Measurements from ENCODE around the gene TTYH2.

The TTYH2 gene

DNA sequence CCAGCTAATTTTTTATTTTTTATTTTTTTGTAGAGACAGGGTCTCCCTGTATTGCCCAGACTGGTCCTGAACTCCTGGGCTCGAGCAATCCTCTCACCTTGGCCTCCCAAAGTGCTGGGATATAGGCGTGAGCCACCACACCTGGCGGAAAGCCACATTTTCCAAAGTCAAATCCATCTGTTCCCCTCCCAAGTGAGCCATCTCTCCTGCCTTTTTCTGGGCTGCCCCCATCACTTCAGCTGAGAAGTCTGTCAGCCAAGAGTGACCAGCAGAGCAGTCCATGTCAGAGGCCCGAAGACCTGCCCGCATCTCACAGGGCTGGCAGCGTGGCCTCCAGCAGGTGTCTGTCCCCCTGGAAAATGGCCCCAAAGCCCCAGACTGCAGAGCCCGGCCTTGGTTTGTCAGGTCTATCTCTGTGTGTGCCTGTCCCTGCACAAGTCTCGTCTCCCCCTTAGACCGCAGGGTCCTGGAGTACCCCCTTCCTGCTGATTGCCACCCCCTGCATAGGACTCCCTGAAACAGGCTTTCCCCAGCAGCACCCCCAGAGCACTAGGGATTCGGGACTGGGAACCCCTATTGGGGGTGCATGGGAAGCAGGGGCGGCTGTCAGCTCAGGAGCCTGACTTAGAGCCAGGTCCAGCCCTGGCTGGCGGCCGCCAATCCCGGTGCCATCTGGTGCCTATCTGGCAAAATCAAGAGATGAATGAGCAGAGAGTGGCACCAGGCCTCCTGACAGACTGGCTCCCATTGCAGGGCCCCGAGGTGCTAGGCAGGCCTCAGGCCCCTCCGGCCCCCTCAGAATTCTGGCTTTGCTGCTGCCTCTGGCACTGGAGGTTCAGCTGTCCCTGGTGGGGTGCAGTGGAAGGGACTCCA lies 7.8 kb downstream of the TTYH2 start:
- no peak overlapping the region for H3K27ac ChIP-seq (ENCODE audit: low read depth, low read length)
- H3K27me3 ChIP-seq (ENCODE audit: control insufficient read depth, insufficient read depth, low read length): no peaks in the 10 kb centered on the region
- no peaks in the 10 kb centered on the region for H3K36me3 ChIP-seq (ENCODE audit: control insufficient read depth, insufficient read depth, low read length)
- H3K9ac ChIP-seq (ENCODE audit: low read length): no peak overlapping the region
- H3K4me3 ChIP-seq (ENCODE audit: low read length): no peak overlapping the region
- H3K4me1 ChIP-seq (ENCODE audit: control insufficient read depth, insufficient read depth, low read length): no peaks in the 10 kb centered on the region

GRCh38 chr17:74222399-74222798 lies 9.0 kb downstream of the TTYH2 start:
- Histone ChIP-seq H3K4me1 (ENCODE audit: control insufficient read depth, insufficient read depth, low read length) (no peaks in the 10 kb centered on the region), H3K36me3 (ENCODE audit: control insufficient read depth, insufficient read depth, low read length) (no peaks in the 10 kb centered on the region), H3K4me3 (ENCODE audit: low read length) (no peak overlapping the region), H3K27me3 (ENCODE audit: control insufficient read depth, insufficient read depth, low read length) (no peaks in the 10 kb centered on the region), H3K9ac (ENCODE audit: low read length) (no peak overlapping the region), H3K27ac (ENCODE audit: low read depth, low read length) (no peak overlapping the region)

- no peaks in the 10 kb centered on the region for H3K4me1 ChIP-seq (ENCODE audit: control insufficient read depth, insufficient read depth, low read length)
- H3K36me3 ChIP-seq (ENCODE audit: control insufficient read depth, insufficient read depth, low read length): no peaks in the 10 kb centered on the region
- no peak overlapping the region for H3K4me3 ChIP-seq (ENCODE audit: low read length)
These were observed 10.5 kb downstream of the TTYH2 start for GRCh38 chr17:74223901-74224300.

GRCh38 chr17:74224959-74225725 lies 11.8 kb downstream of the TTYH2 start:
- Histone ChIP-seq H3K36me3 (ENCODE audit: control insufficient read depth, insufficient read depth, low read length) (no peaks in the 10 kb centered on the region), H3K4me1 (ENCODE audit: control insufficient read depth, insufficient read depth, low read length) (no peaks in the 10 kb centered on the region), H3K4me3 (ENCODE audit: low read length) (no peak overlapping the region), H3K27ac (ENCODE audit: low read depth, low read length) (no peak overlapping the region), H3K27me3 (ENCODE audit: control insufficient read depth, insufficient read depth, low read length) (no peaks in the 10 kb centered on the region), H3K9ac (ENCODE audit: low read length) (no peak overlapping the region)

More at GRCh38 chr17:74223901-74224300, 10.5 kb downstream of the TTYH2 start:
- H3K27ac ChIP-seq (ENCODE audit: low read depth, low read length): no peak overlapping the region
- H3K9ac ChIP-seq (ENCODE audit: low read length): no peak overlapping the region
- H3K27me3 ChIP-seq (ENCODE audit: control insufficient read depth, insufficient read depth, low read length): no peaks in the 10 kb centered on the region

DNA sequence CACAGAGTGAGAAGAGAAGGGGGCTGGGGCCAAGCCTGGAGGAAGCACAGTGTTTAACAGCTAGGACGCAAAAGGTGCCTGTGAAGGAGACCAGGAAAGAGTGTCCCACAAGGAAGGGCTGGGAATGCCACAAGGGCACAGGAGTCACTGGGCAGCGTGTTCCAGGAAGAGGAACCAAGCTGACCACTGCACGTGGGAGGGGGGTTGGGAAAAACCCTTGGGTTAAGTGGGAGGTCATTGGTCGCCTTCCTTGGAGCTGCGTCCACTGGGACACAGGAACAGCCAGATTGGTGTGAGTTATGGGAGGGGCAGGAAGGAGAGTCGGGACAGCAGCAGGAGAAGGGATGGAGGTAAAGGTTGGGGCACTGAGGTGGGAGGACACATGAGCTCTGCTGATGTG lies 12.9 kb downstream of the TTYH2 start:
- no peaks in the 10 kb centered on the region for H3K4me1 ChIP-seq (ENCODE audit: control insufficient read depth, insufficient read depth, low read length)
- H3K4me3 ChIP-seq (ENCODE audit: low read length): no peak overlapping the region
- H3K27ac ChIP-seq (ENCODE audit: low read depth, low read length): no peak overlapping the region
- no peaks in the 10 kb centered on the region for H3K36me3 ChIP-seq (ENCODE audit: control insufficient read depth, insufficient read depth, low read length)
- H3K9ac ChIP-seq (ENCODE audit: low read length): no peak overlapping the region
- no peaks in the 10 kb centered on the region for H3K27me3 ChIP-seq (ENCODE audit: control insufficient read depth, insufficient read depth, low read length)

DNA sequence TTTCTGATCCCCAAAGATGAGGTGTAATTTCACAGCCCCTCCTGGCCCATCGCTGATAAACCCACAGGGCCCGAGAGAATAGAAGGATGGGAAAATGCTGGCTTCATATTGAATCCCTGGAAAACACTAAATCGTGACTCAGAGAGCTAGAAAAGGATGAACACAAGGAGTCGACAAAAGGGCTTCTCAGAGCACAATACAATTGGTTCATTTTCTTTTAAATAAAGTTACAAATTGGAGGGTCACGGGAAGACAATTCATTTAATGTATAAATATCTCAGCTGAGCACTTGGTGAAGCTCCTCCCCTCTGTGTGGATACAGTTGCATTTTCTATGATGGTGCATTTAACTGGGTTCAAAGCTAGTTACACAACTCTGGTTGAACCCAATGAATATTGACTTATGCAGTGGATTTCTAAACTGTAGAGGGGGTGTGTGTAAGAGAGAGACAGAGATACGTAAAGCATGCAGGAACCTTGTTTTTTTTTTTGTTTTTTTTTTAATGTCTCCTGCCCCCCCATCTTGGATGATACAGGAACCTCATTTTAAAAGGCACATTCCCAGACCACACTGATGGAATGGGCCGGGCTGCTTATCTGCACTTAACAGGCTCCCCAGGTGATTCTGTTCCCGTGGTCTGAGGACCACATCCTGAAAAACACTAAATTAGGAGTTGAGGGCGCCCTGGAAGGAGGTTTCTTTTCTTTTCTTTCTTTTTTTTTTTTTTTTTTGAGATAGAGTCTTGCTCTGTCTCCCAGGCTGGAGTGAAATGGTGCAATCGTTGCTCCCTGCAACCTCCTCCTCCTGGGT lies 14.1 kb downstream of the TTYH2 start:
- H3K9ac ChIP-seq (ENCODE audit: low read length): no peak overlapping the region
- no peaks in the 10 kb centered on the region for H3K4me1 ChIP-seq (ENCODE audit: control insufficient read depth, insufficient read depth, low read length)
- no peak overlapping the region for H3K27ac ChIP-seq (ENCODE audit: low read depth, low read length)
- no peak overlapping the region for H3K4me3 ChIP-seq (ENCODE audit: low read length)
- no peaks in the 10 kb centered on the region for H3K27me3 ChIP-seq (ENCODE audit: control insufficient read depth, insufficient read depth, low read length)
- no peaks in the 10 kb centered on the region for H3K36me3 ChIP-seq (ENCODE audit: control insufficient read depth, insufficient read depth, low read length)

DNA sequence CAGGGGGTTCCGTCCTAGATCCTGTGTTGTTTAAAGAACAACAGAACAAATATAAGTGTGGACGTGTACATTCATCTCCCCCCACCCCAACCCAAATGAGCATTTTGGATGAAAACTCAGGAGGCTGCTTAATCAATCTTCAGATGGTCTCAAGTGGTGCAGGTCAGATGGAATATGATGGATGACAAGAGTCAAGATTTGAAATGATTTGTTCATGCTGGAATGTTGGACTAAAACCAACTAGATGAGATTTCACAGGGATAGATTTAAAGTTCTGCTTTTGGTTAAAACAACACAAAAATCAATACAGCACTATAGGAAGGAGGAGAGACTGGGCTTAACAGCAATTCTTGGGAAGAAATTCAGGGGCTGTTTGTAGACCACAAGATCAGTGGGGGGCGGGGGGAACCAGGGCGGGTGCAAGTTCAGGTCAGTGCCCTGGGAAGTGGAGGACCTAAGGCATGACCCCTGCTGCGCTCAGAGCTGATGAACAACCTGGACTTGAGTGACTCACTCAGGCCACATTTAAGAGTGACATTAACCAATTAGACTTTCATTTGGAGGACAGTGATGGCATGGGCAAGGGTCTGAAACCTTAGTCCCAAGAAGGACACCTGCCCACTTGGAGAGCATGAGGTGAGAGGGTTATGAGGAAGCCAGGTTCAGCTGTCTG lies 15.1 kb downstream of the TTYH2 start:
- no peaks in the 10 kb centered on the region for H3K4me1 ChIP-seq (ENCODE audit: control insufficient read depth, insufficient read depth, low read length)
- no peak overlapping the region for H3K27ac ChIP-seq (ENCODE audit: low read depth, low read length)
- no peaks in the 10 kb centered on the region for H3K36me3 ChIP-seq (ENCODE audit: control insufficient read depth, insufficient read depth, low read length)
- H3K4me3 ChIP-seq (ENCODE audit: low read length): no peak overlapping the region
- no peaks in the 10 kb centered on the region for H3K27me3 ChIP-seq (ENCODE audit: control insufficient read depth, insufficient read depth, low read length)
- no peak overlapping the region for H3K9ac ChIP-seq (ENCODE audit: low read length)

- H3K27ac ChIP-seq (ENCODE audit: low read depth, low read length): no peak overlapping the region
- no peaks in the 10 kb centered on the region for H3K4me1 ChIP-seq (ENCODE audit: control insufficient read depth, insufficient read depth, low read length)
- no peaks in the 10 kb centered on the region for H3K36me3 ChIP-seq (ENCODE audit: control insufficient read depth, insufficient read depth, low read length)
- H3K9ac ChIP-seq (ENCODE audit: low read length): no peak overlapping the region
- no peak overlapping the region for H3K4me3 ChIP-seq (ENCODE audit: low read length)
- H3K27me3 ChIP-seq (ENCODE audit: control insufficient read depth, insufficient read depth, low read length): no peaks in the 10 kb centered on the region
These were observed 17.5 kb downstream of the TTYH2 start for GRCh38 chr17:74230896-74231295.

DNA sequence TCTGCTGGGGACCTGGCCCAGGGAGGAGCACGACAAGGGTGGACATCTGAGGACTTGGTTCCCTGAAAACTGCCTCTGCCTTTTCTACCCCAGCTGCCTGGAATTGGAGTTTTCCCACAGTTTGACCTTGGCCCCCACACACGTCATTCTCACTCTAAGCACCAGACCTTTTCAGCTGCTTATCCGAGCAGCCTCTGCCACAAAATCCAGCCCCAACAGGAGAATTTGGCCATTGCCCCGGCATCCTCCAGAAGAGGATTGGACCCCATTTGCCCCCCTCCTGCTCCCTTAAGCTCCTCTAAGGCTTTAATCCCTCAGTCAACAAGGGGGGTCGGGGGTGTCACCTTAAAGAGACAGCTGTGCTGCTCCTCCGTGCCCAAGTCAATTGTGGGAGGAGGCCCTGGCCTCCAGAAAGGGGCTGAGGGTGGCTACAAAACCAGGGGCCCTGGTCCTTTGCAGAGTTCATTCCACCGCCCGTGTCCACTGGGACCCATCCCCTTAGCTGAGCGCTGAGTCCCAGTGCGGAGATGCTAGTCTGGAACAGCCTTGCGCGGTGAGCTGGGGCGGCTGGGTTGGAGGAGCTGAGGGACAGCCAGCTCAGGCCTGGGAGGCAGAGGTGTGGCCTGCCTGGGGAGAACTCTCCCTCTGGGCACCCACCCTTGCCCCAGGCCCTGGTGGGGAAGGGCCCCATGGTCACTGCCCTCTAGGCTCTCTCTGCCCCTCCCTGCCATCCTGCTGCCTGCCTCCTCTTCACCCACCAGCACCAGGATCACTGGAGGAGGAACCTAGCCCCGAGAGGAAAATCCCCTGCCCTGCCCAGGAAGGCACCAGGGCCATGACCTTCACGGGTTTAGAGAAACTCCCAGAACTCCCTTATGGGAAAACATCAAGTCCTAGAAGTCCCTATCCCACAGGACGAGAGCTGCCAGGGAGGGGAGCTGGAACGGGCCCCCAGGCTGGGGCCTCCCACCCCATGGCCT lies 18.8 kb downstream of the TTYH2 start:
- no peak overlapping the region for H3K27ac ChIP-seq (ENCODE audit: low read depth, low read length)
- no peaks in the 10 kb centered on the region for H3K4me1 ChIP-seq (ENCODE audit: control insufficient read depth, insufficient read depth, low read length)

DNA sequence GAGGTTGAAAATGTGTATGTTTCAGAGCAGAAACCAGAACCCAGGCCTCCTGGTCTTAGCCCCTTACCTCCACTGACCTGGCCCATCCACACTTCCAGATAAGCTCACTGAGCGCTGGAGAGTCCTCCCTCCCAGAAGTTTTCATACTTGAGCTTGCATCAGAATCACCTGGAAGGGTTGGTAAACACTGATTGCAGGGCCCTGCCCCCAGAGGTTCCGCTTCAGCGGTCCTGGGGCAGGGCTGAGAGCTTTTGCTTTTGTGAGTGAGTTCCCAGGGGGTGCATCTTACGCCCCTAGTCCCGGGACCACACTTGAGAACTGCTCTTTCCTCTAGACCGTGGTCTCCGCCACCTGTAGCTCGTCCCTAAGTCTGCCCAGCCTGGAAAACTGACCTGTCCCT lies 20.6 kb downstream of the TTYH2 start:
- no peak overlapping the region for H3K9ac ChIP-seq (ENCODE audit: low read length)
- H3K27ac ChIP-seq (ENCODE audit: low read depth, low read length): no peak overlapping the region
- no peak overlapping the region for H3K4me3 ChIP-seq (ENCODE audit: low read length)
- no peaks in the 10 kb centered on the region for H3K4me1 ChIP-seq (ENCODE audit: control insufficient read depth, insufficient read depth, low read length)
- no peaks in the 10 kb centered on the region for H3K27me3 ChIP-seq (ENCODE audit: control insufficient read depth, insufficient read depth, low read length)
- H3K36me3 ChIP-seq (ENCODE audit: control insufficient read depth, insufficient read depth, low read length): no peaks in the 10 kb centered on the region

More for the DNA sequence above, 18.8 kb downstream of the TTYH2 start:
- Histone ChIP-seq H3K27me3 (ENCODE audit: control insufficient read depth, insufficient read depth, low read length) (no peaks in the 10 kb centered on the region), H3K36me3 (ENCODE audit: control insufficient read depth, insufficient read depth, low read length) (no peaks in the 10 kb centered on the region), H3K9ac (ENCODE audit: low read length) (no peak overlapping the region), H3K4me3 (ENCODE audit: low read length) (no peak overlapping the region)

DNA sequence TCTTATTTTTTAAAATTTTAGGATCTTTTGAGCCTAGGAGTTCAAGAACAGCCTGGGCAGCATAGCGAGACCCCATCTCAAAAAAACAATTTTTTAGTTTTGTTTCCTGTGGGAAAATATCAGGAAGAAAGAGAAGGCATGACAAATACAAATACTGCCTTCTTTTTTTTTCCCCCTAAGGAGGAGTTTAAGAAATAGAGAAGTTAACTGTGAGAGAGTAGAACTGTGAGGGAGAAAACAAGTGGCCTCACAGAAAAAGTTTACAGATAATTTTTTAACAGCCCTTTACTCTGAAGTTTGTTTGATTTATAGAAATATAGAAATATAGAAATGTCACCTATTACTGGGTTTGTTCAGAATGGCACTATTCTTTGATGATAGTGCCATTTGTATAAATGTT lies 21.1 kb downstream of the TTYH2 start:
- no peaks in the 10 kb centered on the region for H3K36me3 ChIP-seq (ENCODE audit: control insufficient read depth, insufficient read depth, low read length)
- H3K27me3 ChIP-seq (ENCODE audit: control insufficient read depth, insufficient read depth, low read length): no peaks in the 10 kb centered on the region
- H3K9ac ChIP-seq (ENCODE audit: low read length): no peak overlapping the region
- no peak overlapping the region for H3K4me3 ChIP-seq (ENCODE audit: low read length)
- no peak overlapping the region for H3K27ac ChIP-seq (ENCODE audit: low read depth, low read length)
- no peaks in the 10 kb centered on the region for H3K4me1 ChIP-seq (ENCODE audit: control insufficient read depth, insufficient read depth, low read length)
